Aorta (tissue), 5 donors: ENCODE results near the gene IFNAR1. TPM values are rescaled to one million over a fixed set of nuclear protein-coding genes. Genes with fewer than 3 reads are reported as not detected.
"Not testable (repeated sequence)": the region's sequence is repeated elsewhere in the genome, so short reads cannot be mapped to it uniquely, and the experiment has no call there.

Source experiments
- ATAC-seq: fragments of 200-7000 bp; cut with Tn5 transposase; one replicate; pipeline ENCODE4 v1.9.1; 2022; ENCODE audit warnings: moderate library complexity; ENCODE audit not compliant: low FRiP score
- DNase-seq, 2 donors: peaks; one replicate each; pipeline ENCODE4 v3.0.0-alpha.2; 2020
- H3K27ac ChIP-seq, 2 donors: one replicate each; pipeline ENCODE4 v1.5.1; 2013; ENCODE audit warnings: low read length in 2 of 2, mild to moderate bottlenecking in 2 of 2, moderate library complexity in 2 of 2, control low read depth in 1 of 2, inconsistent platforms in 1 of 2, low read depth in 1 of 2
- H3K27me3 ChIP-seq, 2 donors: one replicate each; pipeline ENCODE4 v1.6.1; 2013; ENCODE audit warnings: control low read depth in 1 of 2, low read length in 1 of 2, mild to moderate bottlenecking in 1 of 2, moderate library complexity in 1 of 2; ENCODE audit not compliant: insufficient read depth in 2 of 2, control insufficient read depth in 1 of 2
- H3K36me3 ChIP-seq, 2 donors: one replicate each; pipeline ENCODE4 v1.6.1; 2013; ENCODE audit warnings: control low read depth in 1 of 2, low read length in 1 of 2, mild to moderate bottlenecking in 1 of 2; ENCODE audit not compliant: insufficient read depth in 2 of 2, control insufficient read depth in 1 of 2
- H3K4me1 ChIP-seq, 2 donors: one replicate each; pipeline ENCODE4 v1.6.1; 2013; ENCODE audit warnings: low read length in 2 of 2, control low read depth in 1 of 2, mild to moderate bottlenecking in 1 of 2, moderate library complexity in 1 of 2; ENCODE audit not compliant: insufficient read depth in 2 of 2, control insufficient read depth in 1 of 2
- H3K4me3 ChIP-seq, 2 donors: one replicate each; pipeline ENCODE4 v1.5.1; 2013; ENCODE audit warnings: low read length in 2 of 2, control low read depth in 1 of 2, mild to moderate bottlenecking in 1 of 2
- H3K9me3 ChIP-seq: one replicate; pipeline ENCODE4 v1.6.1; 2013; ENCODE audit warnings: mild to moderate bottlenecking, low read length; ENCODE audit not compliant: control insufficient read depth
- WGBS, 2 donors: extraction: QIAGEN DNeasy Blood & Tissue Kit; methylation state at CpG; one replicate each; pipeline ENCODE4 v1.1.7; 2013; 5-methylcytosine and 5-hydroxymethylcytosine counted together
- intact Hi-C, 2 donors: fragments of 100-400 bp; cut with DNase I; formaldehyde crosslinking; loops; one replicate each; pipeline versions ENCODE4 v1.14.2 to v1.15.0; 2022
- polyA plus RNA-seq, 2 donors: library from polyadenylated mRNA; stranded (reverse); fragments of 200-250 nt; gene quantifications; one replicate each; pipeline ENCODE4 v1.2.3, GENCODE V29; 2013
- total RNA-seq, 2 donors: library from RNA; stranded (reverse); fragmentation: NEBNext Ultra II Directional; extraction: Animal tissue kit (Norgen Biotek cat#: 25700); gene quantifications; one replicate each; pipeline ENCODE4 v1.2.1, GENCODE V29; 2021
- donor health status: healthy with polysubstance abuse.
- donor health status: Bipolar disorder and iron deficiency.
- donor health status: DM: no; HTN: no; CAD: no.
- donor health status: DM: no; HTN: no; CAD: no.
- donor health status: DM: yes; HTN: yes; CAD: no.

IFNAR1 gene
- total and polyA plus RNA-seq, 4 donors = 13.9 to 59.3 (median 33.4) TPM

DNA sequence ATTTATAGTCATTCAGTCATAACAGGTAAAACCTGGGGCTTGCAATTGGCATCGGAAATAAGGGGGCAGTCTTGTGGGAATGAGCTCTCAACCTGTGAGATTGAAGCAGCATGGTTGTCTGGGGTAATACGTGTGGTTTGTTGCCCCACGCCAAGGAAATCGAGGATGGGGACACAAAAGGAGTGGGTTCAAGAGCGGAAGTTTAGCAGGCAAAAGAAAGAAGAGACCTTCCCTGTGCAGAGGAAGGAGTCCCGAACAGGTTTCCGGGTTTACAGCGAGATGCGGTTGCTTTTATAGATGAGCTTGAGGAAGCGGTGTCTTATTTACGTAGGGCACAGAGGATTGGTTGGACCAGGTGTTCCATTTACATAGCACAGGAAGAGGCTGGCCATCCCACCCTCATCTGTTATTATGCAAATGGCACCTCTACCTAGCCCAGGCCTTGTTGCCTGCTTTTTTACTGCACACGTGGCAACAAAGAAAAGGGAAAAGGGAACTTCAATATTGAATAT, 37.3 kb downstream of the IFNAR1 start:
- Histone ChIP-seq H3K4me3 (no peak overlapping the region), H3K36me3 (peaks cover 0 to 1% of the 10 kb centered on the region in 2 donors), H3K27ac (no peak overlapping the region), H3K9me3 (peaks cover 2% of the 10 kb centered on the region), H3K4me1 (peaks cover 0 to 5% of the 10 kb centered on the region in 2 donors), H3K27me3 (no peaks in the 10 kb centered on the region)
- DNase-seq (no peak), ATAC-seq (no peak)
- intact Hi-C loops = loop anchor here in 1 of 2 donors (5.0 kb wide), 2 partner anchors 85 to 160 kb away; no protein-coding TSS in a partner anchor
- WGBS, 2 donors = 42 to 50% methylated on average over 12 of the region's 12 CpGs

DNA sequence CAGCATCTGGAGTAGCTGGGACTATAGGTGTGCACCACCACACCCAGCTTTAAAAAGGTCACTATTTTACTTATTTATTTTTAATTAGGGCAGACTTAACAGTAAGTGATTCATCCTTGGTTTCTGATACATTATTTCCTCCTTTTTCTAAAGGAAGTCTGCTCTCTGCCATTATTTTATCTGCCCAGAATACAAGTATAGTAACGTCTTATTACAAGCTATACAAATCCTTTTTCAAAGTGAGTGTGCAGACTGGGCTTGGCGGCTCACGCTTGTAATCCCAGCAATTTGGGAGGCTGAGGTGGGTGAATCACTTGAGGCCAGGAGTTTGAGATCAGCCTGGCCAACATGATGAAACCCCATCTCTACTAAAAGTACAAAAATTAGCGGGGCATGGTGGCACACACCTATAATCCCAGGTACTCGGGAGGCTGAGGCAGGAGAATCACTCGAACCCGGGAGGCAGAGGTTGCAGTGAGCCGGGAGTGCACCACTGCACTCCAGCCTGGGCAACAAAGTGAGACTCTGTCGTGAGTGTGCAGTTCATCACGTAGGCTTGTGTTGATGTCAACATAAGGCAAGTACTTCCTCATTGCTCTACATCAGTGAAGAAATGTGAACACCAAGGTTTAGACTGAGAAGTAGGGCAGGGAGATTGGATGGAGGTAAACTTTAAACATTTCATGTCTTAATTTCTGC, 39.3 kb downstream of the IFNAR1 start:
- not testable (repeated sequence) for H3K36me3 ChIP-seq, H3K27ac ChIP-seq, H3K4me3 ChIP-seq, ATAC-seq, H3K4me1 ChIP-seq, H3K27me3 ChIP-seq, H3K9me3 ChIP-seq, DNase-seq
- 66 to 69% methylated on average over 10 of the region's 10 CpGs for WGBS, 2 donors
- intact Hi-C loops = loop anchor here in 1 of 2 donors (5.0 kb wide), 2 partner anchors 83 to 162 kb away; no protein-coding TSS in a partner anchor

DNA sequence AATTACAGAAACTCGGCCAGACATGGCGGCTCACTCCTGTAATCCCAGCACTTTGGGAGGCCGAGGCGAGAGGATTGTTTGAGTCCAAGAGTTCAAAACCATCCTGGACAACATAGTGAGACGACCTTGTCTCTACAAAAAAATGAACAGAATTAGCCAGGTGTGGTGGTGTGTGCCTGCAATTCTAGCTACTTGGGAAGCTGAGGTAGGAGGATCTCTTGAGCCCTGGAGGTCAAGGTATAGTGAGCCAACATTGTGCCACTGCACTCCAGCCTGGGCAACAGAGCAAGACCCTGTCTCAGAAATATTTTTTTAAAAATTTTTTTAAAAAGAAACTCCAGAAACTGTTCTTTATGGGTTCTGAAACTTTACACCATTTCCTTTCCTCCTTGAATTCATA, 40.1 kb downstream of the IFNAR1 start:
- 91% methylated on average over 5 of the region's 5 CpGs for WGBS, 2 donors
- peaks cover 9% of the 10 kb centered on the region for H3K9me3 ChIP-seq
- H3K4me3 ChIP-seq = no peak overlapping the region
- ATAC-seq = no peak
- H3K36me3 ChIP-seq = no peaks in the 10 kb centered on the region
- intact Hi-C loops = loop anchor here in 1 of 2 donors (5.0 kb wide), 2 partner anchors 82 to 163 kb away; no protein-coding TSS in a partner anchor
- no peak overlapping the region for H3K27ac ChIP-seq
- H3K4me1 ChIP-seq = peaks cover 0 to 5% of the 10 kb centered on the region in 2 donors
- H3K27me3 ChIP-seq = no peaks in the 10 kb centered on the region
- DNase-seq = no peak

DNA sequence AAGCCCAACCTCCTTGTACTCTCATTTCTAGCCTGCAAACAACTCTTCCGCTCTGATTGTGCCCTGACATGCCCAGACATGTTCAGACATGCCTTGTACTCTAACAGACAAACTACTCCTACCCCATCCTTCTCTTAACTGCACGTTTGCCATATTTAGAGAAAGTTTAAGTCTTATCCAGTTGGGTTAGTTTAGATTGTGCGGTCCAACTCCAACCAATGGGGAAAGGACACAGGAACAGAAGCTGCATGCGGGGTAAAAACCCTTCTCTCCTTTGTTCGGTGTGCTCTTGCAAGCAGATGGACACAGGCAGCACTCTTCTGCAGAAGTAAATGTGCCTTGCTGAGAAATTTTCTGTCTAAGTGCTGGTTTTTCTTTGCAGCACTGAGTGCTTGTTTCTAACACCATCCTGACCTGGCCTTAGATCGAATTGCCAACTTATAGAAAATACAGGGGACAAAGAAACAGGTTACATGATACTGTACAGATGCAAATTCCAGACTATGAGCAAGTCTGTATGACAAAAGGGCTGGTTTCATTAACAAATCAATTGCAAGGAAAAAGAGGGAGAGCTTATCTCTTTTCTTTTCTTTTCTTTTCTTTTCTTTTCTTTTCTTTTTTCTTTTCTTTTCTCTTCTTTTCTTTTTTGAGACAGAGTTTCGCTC, 42.7 kb downstream of the IFNAR1 start:
- ATAC-seq (no peak), DNase-seq (no peak)
- Histone ChIP-seq H3K27ac (no peak overlapping the region), H3K36me3 (no peaks in the 10 kb centered on the region), H3K4me3 (no peak overlapping the region), H3K27me3 (no peaks in the 10 kb centered on the region), H3K4me1 (no peaks in the 10 kb centered on the region), H3K9me3 (peaks cover 9% of the 10 kb centered on the region)
- 89 to 92% methylated on average over 7 of the region's 7 CpGs for WGBS, 2 donors
- intact Hi-C loops = no loop called here

DNA sequence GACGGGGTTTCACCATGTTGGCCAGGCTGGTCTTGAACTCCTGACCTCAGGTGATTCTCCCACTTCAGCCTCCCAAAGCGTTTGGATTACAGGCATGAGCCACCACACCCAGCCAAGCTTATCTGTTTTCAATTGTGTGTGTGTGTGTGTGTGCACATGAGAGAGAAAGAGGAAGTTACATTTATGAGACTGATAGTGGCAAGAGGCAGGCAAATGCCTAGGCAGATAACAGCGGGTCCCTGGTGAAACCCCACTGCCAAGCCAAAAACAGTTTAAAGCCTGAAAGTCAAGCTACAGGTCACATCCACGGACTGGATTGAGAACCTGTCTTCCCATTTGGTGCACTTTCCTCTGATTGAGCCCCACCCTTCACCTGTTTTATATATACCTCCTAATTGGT, 43.4 kb downstream of the IFNAR1 start:
- intact Hi-C loops = no loop called here
- ATAC-seq = no peak
- 89 to 94% methylated on average over 4 of the region's 4 CpGs for WGBS, 2 donors

GRCh38 chr21:33368576-33368975, 43.8 kb downstream of the IFNAR1 start:
- ATAC-seq (no peak), DNase-seq (no peak)
- WGBS, 2 donors = 82 to 91% methylated on average over 3 of the region's 3 CpGs
- Histone ChIP-seq H3K4me1 (no peaks in the 10 kb centered on the region), H3K27ac (no peak overlapping the region), H3K9me3 (peaks cover 9% of the 10 kb centered on the region), H3K27me3 (no peaks in the 10 kb centered on the region), H3K36me3 (no peaks in the 10 kb centered on the region), H3K4me3 (no peak overlapping the region)
- intact Hi-C loops = no loop called here

More for the DNA sequence above, 43.4 kb downstream of the IFNAR1 start:
- Histone ChIP-seq H3K4me3 (no peak overlapping the region), H3K9me3 (peaks cover 9% of the 10 kb centered on the region), H3K36me3 (no peaks in the 10 kb centered on the region), H3K27me3 (no peaks in the 10 kb centered on the region), H3K27ac (no peak overlapping the region), H3K4me1 (no peaks in the 10 kb centered on the region)
- no peak for DNase-seq

DNA sequence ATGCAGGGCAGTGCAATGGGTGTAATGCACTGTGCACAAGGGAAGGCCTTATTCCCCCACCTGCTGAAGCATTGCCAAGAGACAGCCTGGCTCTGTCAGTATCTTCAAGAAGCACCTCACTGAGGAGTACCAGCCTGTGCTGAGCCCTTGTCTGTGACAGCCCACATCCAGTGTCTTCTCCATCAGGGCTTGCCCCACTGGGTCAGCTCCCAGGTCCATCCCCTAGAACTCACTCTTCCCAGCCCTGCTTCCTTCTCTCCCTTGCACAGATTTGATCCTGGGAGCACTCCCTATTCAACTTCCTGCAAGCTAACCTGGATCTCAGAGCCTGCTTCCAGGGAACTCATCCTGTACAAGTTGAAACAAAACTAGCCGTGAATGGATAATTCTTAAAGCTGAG, 44.8 kb downstream of the IFNAR1 start:
- no peak for ATAC-seq
- no peak overlapping the region for H3K27ac ChIP-seq
- peaks cover 9% of the 10 kb centered on the region for H3K9me3 ChIP-seq
- intact Hi-C loops = no loop called here
- WGBS, 2 donors = 90 to 95% methylated on average over 1 of the region's 1 CpG
- H3K4me3 ChIP-seq = no peak overlapping the region
- DNase-seq = no peak
- H3K4me1 ChIP-seq = no peaks in the 10 kb centered on the region
- no peaks in the 10 kb centered on the region for H3K36me3 ChIP-seq
- H3K27me3 ChIP-seq = no peaks in the 10 kb centered on the region

- no peak for DNase-seq
- Histone ChIP-seq H3K36me3 (no peaks in the 10 kb centered on the region), H3K4me1 (no peaks in the 10 kb centered on the region), H3K27me3 (no peaks in the 10 kb centered on the region), H3K9me3 (peaks cover 9% of the 10 kb centered on the region), H3K4me3 (no peak overlapping the region), H3K27ac (no peak overlapping the region)
- intact Hi-C loops = no loop called here
- WGBS, 2 donors = 93 to 97% methylated on average over 2 of the region's 2 CpGs
- ATAC-seq = no peak
Observed at GRCh38 chr21:33370305-33370704, 45.5 kb downstream of the IFNAR1 start.
